Measurements from ENCODE around the gene HDGFL1.

DNA sequence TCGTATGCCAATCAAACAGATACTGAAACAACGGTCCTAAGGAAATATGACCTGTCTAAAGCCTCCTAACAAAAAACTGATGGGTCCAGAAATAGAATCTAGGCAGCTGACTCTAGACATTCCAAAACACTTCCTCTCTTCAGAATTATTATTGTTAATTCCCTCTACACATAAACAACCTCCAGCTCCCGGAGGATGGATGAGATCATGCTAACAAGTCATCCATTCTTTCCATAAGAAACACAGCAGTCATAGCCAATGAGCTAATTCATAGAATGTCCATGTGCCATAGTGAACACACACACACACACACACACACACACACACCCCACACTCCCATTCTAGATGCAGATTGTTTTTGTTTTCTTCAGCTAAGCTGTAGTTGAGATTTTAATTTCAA is 44.3 kb downstream of the HDGFL1 start:
- TF ChIP-seq CTCF (IDR thresholded peaks at IDR 0.05) (no peak), POLR2A (IDR thresholded peaks at IDR 0.05) (no peak)
